Ishikawa (cell line): ENCODE measurements around the gene ZNF778.

Experiments used
- TCF12 ChIP-seq: IDR thresholded peaks from 2 replicates; pipeline ENCODE4 v1.6.1; 2012; ENCODE audit warnings: low read depth
- YY1 ChIP-seq: IDR thresholded peaks from 2 replicates; pipeline ENCODE4 v1.6.1; 2012; ENCODE audit warnings: low read depth

- TF ChIP-seq YY1 (no peak), TCF12 (no peak)
Measured at GRCh38 chr16:89170346-89171215, 46.9 kb upstream of the ZNF778 start.
